Mucosa of gallbladder (tissue), 1 donor: Measurements from ENCODE around the gene DTX2. TPM values are rescaled to one million over a fixed set of nuclear protein-coding genes. Genes with fewer than 3 reads are reported as not detected.
"Not testable (repeated sequence)": the region's sequence is repeated elsewhere in the genome, so short reads cannot be mapped to it uniquely, and the experiment has no call there.

Experiments
- DNase-seq: peaks from one replicate; pipeline ENCODE4 v3.0.0-alpha.2; 2020; ENCODE audit warnings: low spot score
- total RNA-seq: library from RNA; stranded (reverse); gene quantifications from one replicate; pipeline ENCODE4 v1.2.1, GENCODE V29; 2021
- donor health status: DM: no; HTN: no; CAD: no.

DTX2 gene
- 47.4 TPM for total RNA-seq

GRCh38 chr7:76461464-76462101 is at the start of gene DTX2:
DTX2 (plus strand) TSS chr7:76461709; CDS start chr7:76480510, 18,801 bp downstream.
- not testable (repeated sequence) for DNase-seq

- no peak for DNase-seq
Observed at GRCh38 chr7:76412249-76412648, 49.3 kb upstream of the DTX2 start.

GRCh38 chr7:76417654-76418310 is 43.7 kb upstream of the DTX2 start:
- DNase-seq = not testable (repeated sequence)

- DNase-seq = not testable (repeated sequence)
Observed at GRCh38 chr7:76421097-76421496, 40.4 kb upstream of the DTX2 start.

- DNase-seq = no peak
Observed at GRCh38 chr7:76423666-76424412, 37.7 kb upstream of the DTX2 start.

- no peak for DNase-seq
Observed at GRCh38 chr7:76424413-76425111, 36.9 kb upstream of the DTX2 start, which contains the start of gene ZP3. ZP3 (plus strand) TSS chr7:76424950; CDS start chr7:76424965, 15 bp downstream.

GRCh38 chr7:76425156-76425555 is 36.4 kb upstream of the DTX2 start:
- DNase-seq = no peak

- DNase-seq = not testable (repeated sequence)
Observed at GRCh38 chr7:76425558-76425957, 36.0 kb upstream of the DTX2 start.

- DNase-seq = no peak
Observed at GRCh38 chr7:76426246-76426645, 35.3 kb upstream of the DTX2 start.

GRCh38 chr7:76427635-76428034 is 33.9 kb upstream of the DTX2 start:
- no peak for DNase-seq

- DNase-seq = no peak
Observed at GRCh38 chr7:76428149-76428823, 33.2 kb upstream of the DTX2 start.

GRCh38 chr7:76428868-76429805 is 32.4 kb upstream of the DTX2 start:
- no peak for DNase-seq

- DNase-seq = no peak
Observed at GRCh38 chr7:76430211-76430610, 31.3 kb upstream of the DTX2 start.

- no peak for DNase-seq
Observed at GRCh38 chr7:76430836-76431235, 30.7 kb upstream of the DTX2 start.

- DNase-seq = peak; percentile 79
Observed at GRCh38 chr7:76437873-76438272, 23.6 kb upstream of the DTX2 start.

- not testable (repeated sequence) for DNase-seq
Observed at GRCh38 chr7:76439120-76439888, 22.2 kb upstream of the DTX2 start.

GRCh38 chr7:76440404-76440803 is 21.1 kb upstream of the DTX2 start:
- not testable (repeated sequence) for DNase-seq

GRCh38 chr7:76441792-76442191 is 19.7 kb upstream of the DTX2 start:
- DNase-seq = not testable (repeated sequence)

- not testable (repeated sequence) for DNase-seq
Observed at GRCh38 chr7:76442664-76443446, 18.7 kb upstream of the DTX2 start.
